Epidermal melanocyte (primary cell): ENCODE data around the gene NPIPB8.
"Not testable (repeated sequence)": the region's sequence is repeated elsewhere in the genome, so short reads cannot be mapped to it uniquely, and the experiment has no call there.

ENCODE experiments used
- DNase-seq: peaks from one replicate; pipeline ENCODE4 v3.0.0; 2011; ENCODE audit warnings: low spot score; ENCODE audit not compliant: insufficient read length

NPIPB8 gene

GRCh38 chr16:28606291-28607115 lies 31.4 kb upstream of the NPIPB8 start:
- no peak for DNase-seq

- no peak for DNase-seq
Observed at GRCh38 chr16:28607116-28607623, 30.7 kb upstream of the NPIPB8 start.

DNA sequence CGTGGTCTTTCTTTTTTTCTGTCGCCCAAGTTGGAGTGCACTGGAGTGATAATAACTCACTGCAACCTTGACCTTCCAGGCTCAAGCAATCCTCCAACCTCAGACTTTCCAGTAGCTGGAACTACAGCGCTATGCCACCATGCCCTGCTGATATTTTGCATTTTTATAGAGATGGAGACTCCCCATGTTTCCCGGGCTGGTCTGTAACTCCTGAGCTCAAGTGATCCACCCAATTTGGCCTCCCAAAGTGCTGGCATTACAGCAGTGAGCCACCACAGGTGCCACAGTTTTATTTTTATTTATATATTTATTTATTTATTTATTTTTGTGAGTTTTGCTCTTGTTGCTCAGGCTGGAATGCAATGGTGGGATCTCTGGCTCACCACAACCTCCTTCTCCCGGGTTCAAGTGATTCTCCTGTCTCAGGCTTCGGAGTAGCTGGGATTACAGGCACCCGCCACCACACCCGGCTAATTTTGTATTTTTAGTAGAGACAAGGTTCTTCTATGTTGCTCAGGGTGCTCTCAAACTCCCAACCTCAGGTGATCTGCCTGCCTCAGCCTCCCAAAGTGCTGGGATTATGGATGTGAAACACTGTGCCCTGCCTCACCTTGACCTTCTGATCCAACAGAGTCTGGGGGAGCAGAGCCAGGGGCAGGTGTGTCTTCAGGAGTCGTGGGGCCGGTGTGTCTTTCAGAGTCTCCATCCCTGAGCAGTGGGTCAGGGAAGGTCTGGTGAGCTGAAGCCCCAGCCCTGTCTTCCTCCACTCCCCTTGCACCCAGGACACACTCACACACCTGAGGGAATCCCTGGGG lies 30.0 kb upstream of the NPIPB8 start:
- DNase-seq, result not testable (repeated sequence)

- not testable (repeated sequence) for DNase-seq
Observed at GRCh38 chr16:28608496-28608808, 29.4 kb upstream of the NPIPB8 start.

- not testable (repeated sequence) for DNase-seq
Observed at GRCh38 chr16:28608867-28609596, 28.8 kb upstream of the NPIPB8 start.

DNA sequence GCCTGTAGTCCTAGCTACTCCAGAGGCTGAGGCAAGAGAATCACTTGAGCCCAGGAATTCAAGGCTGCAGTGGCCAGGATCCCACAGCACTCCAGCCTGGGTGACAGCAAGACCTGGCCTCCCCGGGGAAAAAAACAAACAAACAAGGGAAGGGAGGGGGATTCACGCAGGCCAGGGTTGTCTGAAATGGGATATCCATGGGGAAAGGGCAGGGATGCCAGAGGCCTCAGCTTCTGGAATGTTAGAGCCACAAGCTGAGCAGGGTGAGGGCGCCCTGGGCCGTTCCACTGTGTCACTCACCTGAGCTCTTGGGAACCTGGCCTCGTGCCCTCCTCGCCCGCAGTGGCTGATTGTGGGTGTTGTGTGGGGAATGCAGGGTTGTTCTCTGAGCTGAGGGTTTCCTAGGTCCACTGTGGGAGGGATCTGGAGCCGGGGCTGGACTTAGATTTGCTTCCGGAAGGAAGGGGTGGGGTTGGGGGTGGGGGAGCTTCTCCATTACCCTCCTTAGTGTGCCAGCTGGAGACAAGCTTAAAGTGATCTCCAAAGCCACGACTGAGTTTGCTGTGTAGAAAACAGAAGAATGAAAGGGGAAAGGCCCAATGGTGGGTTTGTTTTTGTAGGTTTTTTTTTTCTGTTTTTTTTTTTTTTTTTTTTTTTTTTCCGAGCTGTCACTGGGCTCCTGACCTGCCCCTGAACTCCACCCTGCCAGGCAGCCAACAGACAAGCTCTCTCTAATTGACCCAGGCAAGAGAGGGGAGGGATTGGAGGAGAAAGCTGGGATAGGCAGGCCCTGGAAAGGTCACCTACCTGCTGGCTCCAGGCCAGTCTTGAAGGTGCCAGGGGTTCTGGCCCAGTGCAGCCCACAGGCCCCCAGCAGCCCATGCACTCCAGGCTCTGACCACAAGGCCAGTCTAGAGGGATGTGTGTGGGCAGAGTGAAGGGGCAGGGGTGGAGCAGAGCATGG lies 28.0 kb upstream of the NPIPB8 start, which contains the start of gene SULT1A1:
Gene SULT1A1, minus strand, starts transcription at position 414 of the 964 bp plus-strand sequence. CDS start 1,189 bp downstream, outside the sequence.
- DNase-seq, result no peak

- DNase-seq, result no peak
Observed at GRCh38 chr16:28610595-28611191, 27.2 kb upstream of the NPIPB8 start.

DNA sequence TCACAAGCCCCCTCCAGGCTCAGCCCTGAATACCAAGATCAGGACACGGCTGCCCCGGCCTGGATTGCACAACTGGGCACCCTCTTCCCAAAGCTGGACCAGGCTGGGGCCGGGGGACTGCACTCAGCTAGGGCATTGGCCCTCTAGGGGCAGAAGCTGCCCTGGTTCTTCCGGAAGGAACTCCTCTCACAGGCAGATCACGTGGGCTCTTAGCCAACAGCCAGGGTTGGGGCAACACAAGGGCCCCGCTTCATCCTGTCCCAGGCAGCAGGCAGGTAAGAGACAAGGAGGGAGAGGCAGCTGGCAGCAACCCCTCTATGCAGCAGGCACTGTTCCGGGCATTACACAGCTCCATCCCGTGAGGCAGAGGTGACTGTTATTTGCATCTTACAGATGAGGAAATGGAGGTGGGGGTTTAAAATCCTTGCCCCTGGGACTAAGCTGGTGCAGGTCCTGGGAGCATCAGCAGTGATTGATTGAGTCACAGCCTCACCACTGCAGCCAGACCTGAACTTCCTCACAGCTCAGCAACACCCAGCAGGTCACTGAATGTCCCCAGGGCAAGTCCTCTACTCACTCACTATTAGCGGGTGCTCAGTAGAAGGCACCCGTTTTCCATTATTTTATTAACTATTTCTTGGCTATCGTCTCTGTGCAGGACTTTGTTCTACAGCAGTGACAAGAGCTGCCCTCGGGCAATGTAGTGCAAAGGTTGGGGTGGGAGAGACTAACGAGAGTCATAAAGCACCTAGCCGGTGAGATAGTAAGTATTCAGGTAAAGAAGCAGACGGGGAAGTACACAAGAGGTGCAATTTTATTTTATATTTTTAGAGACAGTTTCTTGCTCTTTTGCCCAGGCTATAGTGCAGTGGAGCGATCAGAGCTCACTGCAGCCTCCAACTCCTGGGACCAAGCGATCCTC lies 25.2 kb upstream of the NPIPB8 start:
- not testable (repeated sequence) for DNase-seq

GRCh38 chr16:28613912-28614311 lies 24.0 kb upstream of the NPIPB8 start:
- not testable (repeated sequence) for DNase-seq

DNA sequence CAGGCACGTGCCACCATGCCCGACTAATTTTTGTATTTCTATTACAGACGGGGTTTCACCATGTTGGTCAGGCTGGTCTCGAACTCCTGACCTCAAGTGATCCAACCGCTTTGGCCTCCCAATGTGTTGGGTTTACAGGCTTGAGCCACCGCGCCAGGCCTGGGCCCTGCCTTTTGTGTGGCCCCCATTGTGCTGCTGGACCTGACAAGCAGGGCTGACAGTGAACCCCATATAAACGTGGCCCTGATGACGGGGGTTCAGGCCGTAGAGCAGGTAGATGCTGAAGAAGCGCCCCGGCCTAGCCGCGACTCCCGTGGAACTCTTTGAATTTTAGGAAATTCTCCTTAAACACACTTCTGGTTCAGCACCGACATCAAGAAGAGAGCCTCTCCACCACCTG lies 23.3 kb upstream of the NPIPB8 start:
- not testable (repeated sequence) for DNase-seq

DNA sequence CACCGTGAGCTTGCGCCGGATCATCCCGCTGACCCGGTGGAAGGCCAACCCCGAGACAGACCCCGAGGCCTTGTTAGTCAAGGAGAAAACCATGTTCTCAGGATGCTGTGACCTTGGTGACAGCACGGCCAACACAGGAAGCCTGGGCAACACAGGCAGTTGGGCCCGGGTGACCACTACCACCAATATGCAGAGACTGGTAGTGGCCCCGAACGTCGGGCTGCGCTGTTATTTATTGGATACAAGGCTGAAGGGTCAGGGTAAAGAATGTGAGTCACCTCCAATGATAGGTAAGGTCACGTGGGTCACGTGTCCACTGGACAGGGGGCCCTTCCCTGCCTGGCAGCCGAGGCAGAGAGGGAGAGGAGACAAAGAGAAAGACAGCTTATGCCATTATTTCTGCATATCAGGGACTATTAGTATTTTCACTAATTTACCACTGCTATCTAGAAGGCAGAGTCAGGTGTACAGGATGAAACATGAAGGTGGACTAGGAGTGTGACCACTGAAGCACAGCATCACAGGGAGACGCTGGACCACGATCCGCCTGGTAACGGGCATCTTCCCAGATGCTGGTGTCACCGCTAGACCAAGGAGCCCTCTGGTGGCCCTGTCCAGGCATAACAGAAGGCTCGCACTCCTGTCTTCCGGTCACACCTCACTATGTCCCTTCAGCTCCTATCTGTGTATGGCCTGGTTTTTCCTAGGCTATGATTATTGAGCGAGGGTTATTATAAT lies 22.2 kb upstream of the NPIPB8 start:
- not testable (repeated sequence) for DNase-seq

DNA sequence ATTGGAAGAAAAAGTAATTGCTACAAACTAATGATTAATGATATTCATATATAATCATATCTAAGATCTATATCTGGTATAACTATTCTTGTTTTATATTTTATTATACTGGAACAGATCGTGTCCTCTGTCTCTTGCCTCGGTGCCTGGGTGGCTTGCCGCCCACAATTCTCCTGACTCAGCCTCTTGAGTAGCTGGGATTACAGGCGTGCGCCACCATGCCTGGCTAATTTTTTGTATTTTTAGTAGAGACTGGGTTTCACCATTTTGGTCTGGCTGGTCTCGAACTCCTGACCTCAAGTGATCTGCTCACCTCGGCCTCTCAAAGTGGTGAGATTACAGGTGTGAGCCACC lies 21.7 kb upstream of the NPIPB8 start:
- DNase-seq, result not testable (repeated sequence)

GRCh38 chr16:28616636-28617035 lies 21.2 kb upstream of the NPIPB8 start:
- no peak for DNase-seq

GRCh38 chr16:28617874-28618273 lies 20.0 kb upstream of the NPIPB8 start:
- DNase-seq, result no peak

DNA sequence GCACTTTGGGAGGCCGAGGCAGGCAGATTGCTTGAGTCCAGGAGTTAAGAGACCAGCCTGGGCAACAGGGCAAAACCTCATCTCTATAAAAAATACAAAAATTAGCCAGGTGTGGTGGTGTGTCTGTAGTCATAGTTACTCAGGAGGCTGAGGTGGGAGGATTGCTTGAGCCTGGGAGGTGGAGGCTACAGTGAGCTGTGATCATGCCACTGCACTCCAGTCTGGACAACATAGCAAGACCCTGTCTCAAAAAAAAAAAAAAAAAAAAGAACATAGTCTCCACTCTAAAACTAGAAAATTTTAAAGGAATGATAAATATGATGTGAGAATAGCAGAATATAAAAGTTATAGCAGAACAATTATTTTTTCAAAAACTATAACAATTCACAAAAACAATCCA lies 17.5 kb upstream of the NPIPB8 start:
- not testable (repeated sequence) for DNase-seq

DNA sequence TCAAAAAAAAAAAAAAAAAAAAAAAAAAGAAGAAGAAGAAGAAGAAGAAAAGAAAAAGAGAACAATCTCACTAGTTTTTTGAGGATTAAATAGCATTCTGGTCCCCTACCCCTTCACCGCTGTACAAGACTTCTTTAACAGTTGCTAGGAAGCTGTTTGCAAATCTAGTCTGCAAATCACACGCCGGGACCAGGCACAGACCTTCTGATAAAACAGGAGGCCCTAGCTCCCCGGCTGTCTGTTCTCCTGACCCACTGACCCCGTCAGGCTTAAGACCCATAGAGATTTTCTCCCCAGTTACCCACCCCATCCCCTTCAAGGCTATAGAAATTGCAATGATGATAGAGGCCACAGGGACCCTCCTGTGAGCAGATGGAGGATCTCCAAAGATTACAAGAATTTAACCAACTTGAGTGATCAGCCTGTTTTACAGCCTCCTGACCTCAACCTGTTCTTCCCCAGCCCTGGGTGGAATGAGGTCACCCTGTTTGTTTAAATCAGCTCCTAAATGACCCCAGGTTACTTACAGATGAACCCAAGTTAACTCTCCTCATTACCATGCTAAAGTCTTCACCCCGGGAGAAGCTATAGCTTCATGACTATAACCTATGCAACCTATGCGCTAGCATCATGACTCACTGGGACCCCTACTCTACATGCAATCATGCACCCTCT lies 16.2 kb upstream of the NPIPB8 start:
- DNase-seq, result no peak

GRCh38 chr16:28622532-28623171 lies 15.2 kb upstream of the NPIPB8 start:
- DNase-seq, result not testable (repeated sequence)
